Hepatocyte (in vitro differentiated cells): ENCODE measurements around the gene APOB.

Experiments
- CTCF ChIP-seq: fragments of 200-600 bp; sonication (generic); IDR thresholded peaks from 2 replicates; pipeline ENCODE4 v1.5.1; 2016; ENCODE audit warnings: antibody characterized with exemption, mild to moderate bottlenecking; ENCODE audit not compliant: poor library complexity
- EZH2 ChIP-seq: fragments of 200-600 bp; sonication (generic); IDR thresholded peaks from 2 replicates; pipeline ENCODE4 v1.6.1; 2016; ENCODE audit warnings: antibody characterized with exemption, mild to moderate bottlenecking, borderline replicate concordance

GRCh38 chr2:20972792-20973565 is 70.9 kb downstream of the APOB start:
- no peak for TF ChIP-seq CTCF
- TF ChIP-seq EZH2: no peak
